Mesenchymal stem cell (in vitro differentiated cells and primary cell): ENCODE measurements around the gene FXYD1.

Experiments used
- DNase-seq: peaks from one replicate; pipeline ENCODE4 v3.0.0-alpha.2; 2013
- H2AFZ ChIP-seq: one replicate; pipeline ENCODE4 v1.6.1; 2013; ENCODE audit warnings: low read depth, mild to moderate bottlenecking, control low read depth, inconsistent platforms, low read length, moderate library complexity
- H2AK5ac ChIP-seq: 2 replicates; pipeline ENCODE4 v1.6.1; 2013; ENCODE audit warnings: low read length, moderate library complexity, mild to moderate bottlenecking, inconsistent platforms; ENCODE audit not compliant: severe bottlenecking
- H2BK120ac ChIP-seq: one replicate; pipeline ENCODE4 v1.6.1; 2013; ENCODE audit warnings: low read depth, mild to moderate bottlenecking, inconsistent platforms, low read length, moderate library complexity
- H2BK12ac ChIP-seq, 2 experiments: one replicate each; pipeline ENCODE4 v1.6.1; 2013; ENCODE audit warnings: inconsistent platforms in 2 of 2, low read length in 2 of 2, mild to moderate bottlenecking in 2 of 2, moderate library complexity in 2 of 2, control low read depth in 1 of 2
- H2BK15ac ChIP-seq: one replicate; pipeline ENCODE4 v1.6.1; 2013; ENCODE audit warnings: mild to moderate bottlenecking, low read depth, inconsistent platforms; ENCODE audit not compliant: poor library complexity, severe bottlenecking
- H2BK5ac ChIP-seq: 2 replicates; pipeline ENCODE4 v1.6.1; 2013; ENCODE audit warnings: low read depth, mild to moderate bottlenecking, low read length, control low read depth, inconsistent platforms; ENCODE audit not compliant: poor library complexity, severe bottlenecking
- H3K14ac ChIP-seq, 2 experiments: one replicate each; pipeline ENCODE4 v1.6.1; 2013; ENCODE audit warnings: inconsistent platforms in 2 of 2, low read length in 2 of 2, control low read depth in 1 of 2, mild to moderate bottlenecking in 1 of 2, moderate library complexity in 1 of 2
- H3K18ac ChIP-seq, 2 experiments: one replicate each; pipeline ENCODE4 v1.6.1; 2013; ENCODE audit warnings: inconsistent platforms in 2 of 2, low read length in 2 of 2, control low read depth in 1 of 2, low read depth in 1 of 2, mild to moderate bottlenecking in 1 of 2
- H3K23ac ChIP-seq, 2 experiments: one replicate each; pipeline ENCODE4 v1.6.1; 2013; ENCODE audit warnings: inconsistent platforms in 2 of 2, low read length in 2 of 2, mild to moderate bottlenecking in 2 of 2, moderate library complexity in 2 of 2, control low read depth in 1 of 2
- H3K27ac ChIP-seq: 2 replicates; pipeline ENCODE4 v1.5.1; 2013; ENCODE audit warnings: mild to moderate bottlenecking, moderate library complexity, low read length, control low read depth, inconsistent platforms; ENCODE audit not compliant: poor library complexity, severe bottlenecking
- H3K27me3 ChIP-seq, 2 experiments: 2 replicates each; pipeline versions ENCODE4 v1.6.1 to v1.7.0; 2013; ENCODE audit warnings: low read length in 2 of 2, mild to moderate bottlenecking in 2 of 2, moderate library complexity in 2 of 2, control low read depth in 1 of 2, inconsistent platforms in 1 of 2; ENCODE audit not compliant: control insufficient read depth in 1 of 2, insufficient read depth in 1 of 2
- H3K36me3 ChIP-seq, 2 experiments: 2 replicates each; pipeline versions ENCODE4 v1.6.1 to v1.7.0; 2013; ENCODE audit warnings: low read length in 2 of 2, control low read depth in 1 of 2, inconsistent platforms in 1 of 2, low read depth in 1 of 2, mild to moderate bottlenecking in 1 of 2; ENCODE audit not compliant: insufficient read depth in 2 of 2, control insufficient read depth in 1 of 2
- H3K4ac ChIP-seq, 2 experiments: one replicate each; pipeline ENCODE4 v1.6.1; 2013; ENCODE audit warnings: inconsistent platforms in 2 of 2, low read length in 2 of 2, mild to moderate bottlenecking in 2 of 2, moderate library complexity in 2 of 2, control low read depth in 1 of 2, low read depth in 1 of 2
- H3K4me1 ChIP-seq: 2 replicates; pipeline ENCODE4 v1.6.1; 2013; ENCODE audit warnings: low read depth, low read length, control low read depth; ENCODE audit not compliant: control insufficient read depth, insufficient read depth
- H3K4me2 ChIP-seq: 2 replicates; pipeline ENCODE4 v1.6.1; 2013; ENCODE audit warnings: low read length, mild to moderate bottlenecking, inconsistent platforms; ENCODE audit not compliant: poor library complexity, severe bottlenecking
- H3K4me3 ChIP-seq, 2 experiments: 2 replicates each; pipeline versions ENCODE4 v1.5.1 to v1.7.0; 2013; ENCODE audit warnings: low read length in 2 of 2, mild to moderate bottlenecking in 2 of 2, control low read depth in 1 of 2, low read depth in 1 of 2; ENCODE audit not compliant: insufficient read depth in 1 of 2
- H3K79me1 ChIP-seq: replicated peaks from 2 replicates; pipeline ENCODE4 v1.6.1; 2013; ENCODE audit warnings: mild to moderate bottlenecking, control low read depth, low read length, inconsistent platforms; ENCODE audit not compliant: poor library complexity, severe bottlenecking
- H3K9ac ChIP-seq: 2 replicates; pipeline ENCODE4 v1.7.0; 2013; ENCODE audit warnings: mild to moderate bottlenecking, low read length, moderate library complexity
- H3K9me3 ChIP-seq: 2 replicates; pipeline ENCODE4 v1.7.0; 2013; ENCODE audit warnings: mild to moderate bottlenecking, low read length; ENCODE audit not compliant: control insufficient read depth
- H4K8ac ChIP-seq: one replicate; pipeline ENCODE4 v1.6.1; 2013; ENCODE audit warnings: inconsistent platforms, mild to moderate bottlenecking, low read length, moderate library complexity
- H4K91ac ChIP-seq: one replicate; pipeline ENCODE4 v1.6.1; 2013; ENCODE audit warnings: mild to moderate bottlenecking, low read length, inconsistent platforms
- WGBS: methylation state at CpG from one replicate; pipeline ENCODE4 v1.1.7; 2013; ENCODE audit warnings: mixed read lengths; 5-methylcytosine and 5-hydroxymethylcytosine counted together

The FXYD1 gene

DNA sequence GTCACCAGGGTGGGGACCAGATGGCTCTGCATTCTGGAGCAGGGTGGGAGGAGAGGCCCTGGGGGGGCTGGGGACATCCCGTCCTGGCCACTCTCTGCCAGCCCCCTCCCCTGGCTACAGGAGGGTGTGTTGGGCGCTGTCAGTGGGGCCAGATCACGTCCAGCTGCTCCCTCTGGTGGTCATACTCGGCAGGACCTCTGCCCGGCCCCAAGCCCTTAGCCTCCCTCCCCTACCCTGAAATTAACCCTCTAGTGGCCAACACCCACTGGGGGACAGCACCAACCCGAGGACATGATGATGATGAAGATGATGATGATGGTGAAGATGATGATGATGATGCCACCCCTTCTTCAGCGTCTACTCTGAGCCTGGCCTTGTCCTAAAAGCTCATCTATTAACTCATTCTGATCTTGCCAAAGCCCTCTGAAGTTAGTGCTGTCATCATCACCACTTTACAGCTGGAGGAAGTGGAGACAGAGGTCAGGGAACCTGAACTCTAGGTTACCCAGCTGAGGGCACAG lies 3.2 kb upstream of the FXYD1 start:
- Histone ChIP-seq H3K18ac (no peak overlapping the region), H2BK15ac (peak overlapping the region; percentile 56), H3K4ac (no peak overlapping the region), H3K4me3 (peak overlapping the region in 1 of 2 experiments; percentile 31), H2AFZ (no peak overlapping the region), H3K27ac (no peak overlapping the region), H3K23ac (no peak overlapping the region), H2BK120ac (no peak overlapping the region), H2BK12ac (no peak overlapping the region), H3K4me2 (no peak overlapping the region), H3K14ac (no peak overlapping the region), H4K8ac (no peak overlapping the region), H4K91ac (no peak overlapping the region), H2AK5ac (no peak overlapping the region), H2BK5ac (no peak overlapping the region), H3K27me3 (peaks cover 0 to 18% of the 10 kb centered on the region in 2 experiments), H3K36me3 (no peaks in the 10 kb centered on the region), H3K9me3 (no peaks in the 10 kb centered on the region), H3K9ac (peak overlapping the region; percentile 59), H3K4me1 (peaks cover 18% of the 10 kb centered on the region), H3K79me1 (no peaks in the 10 kb centered on the region)
- peak; percentile 66 for DNase-seq
- WGBS, result 0% methylated on average over 3 of the region's 7 CpGs

DNA sequence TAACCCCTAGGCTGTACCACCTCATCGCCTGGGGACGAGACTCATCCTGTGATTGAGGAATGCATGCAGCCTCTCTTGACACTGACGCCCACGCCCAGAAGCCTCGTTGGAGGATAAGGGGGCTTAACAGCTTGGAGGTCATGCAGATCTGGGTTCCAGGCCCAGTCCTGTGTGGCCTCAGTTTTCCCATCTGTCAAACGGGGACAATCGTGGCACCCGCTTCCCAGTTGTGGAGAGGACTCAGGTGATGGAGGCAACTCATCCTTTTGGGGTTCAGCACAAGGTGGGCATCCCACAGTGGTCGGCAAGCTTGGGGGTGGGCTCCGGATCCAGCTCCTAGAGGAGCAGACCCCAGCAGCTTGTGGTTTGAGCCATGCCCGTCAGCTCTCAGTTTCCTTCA lies 2.4 kb upstream of the FXYD1 start:
- DNase-seq, result no peak
- peak overlapping the region; percentile 4 for H2BK15ac ChIP-seq
- no peak overlapping the region for H3K4me2 ChIP-seq
- no peaks in the 10 kb centered on the region for H3K9me3 ChIP-seq
- no peak overlapping the region for H3K9ac ChIP-seq
- no peak overlapping the region for H2AK5ac ChIP-seq
- no peak overlapping the region for H4K8ac ChIP-seq
- H3K4me3 ChIP-seq, result no peak overlapping the region
- H3K27me3 ChIP-seq, result peaks cover 0 to 18% of the 10 kb centered on the region in 2 experiments
- H2BK120ac ChIP-seq, result no peak overlapping the region
- no peak overlapping the region for H4K91ac ChIP-seq
- no peaks in the 10 kb centered on the region for H3K79me1 ChIP-seq
- H3K27ac ChIP-seq, result no peak overlapping the region
- 81% methylated on average over 11 of the region's 11 CpGs for WGBS
- no peak overlapping the region for H3K23ac ChIP-seq
- no peak overlapping the region for H3K18ac ChIP-seq
- H3K14ac ChIP-seq, result no peak overlapping the region
- no peak overlapping the region for H3K4ac ChIP-seq
- no peak overlapping the region for H2AFZ ChIP-seq
- H3K36me3 ChIP-seq, result no peaks in the 10 kb centered on the region
- H2BK12ac ChIP-seq, result no peak overlapping the region
- peaks cover 20% of the 10 kb centered on the region for H3K4me1 ChIP-seq
- H2BK5ac ChIP-seq, result no peak overlapping the region

DNA sequence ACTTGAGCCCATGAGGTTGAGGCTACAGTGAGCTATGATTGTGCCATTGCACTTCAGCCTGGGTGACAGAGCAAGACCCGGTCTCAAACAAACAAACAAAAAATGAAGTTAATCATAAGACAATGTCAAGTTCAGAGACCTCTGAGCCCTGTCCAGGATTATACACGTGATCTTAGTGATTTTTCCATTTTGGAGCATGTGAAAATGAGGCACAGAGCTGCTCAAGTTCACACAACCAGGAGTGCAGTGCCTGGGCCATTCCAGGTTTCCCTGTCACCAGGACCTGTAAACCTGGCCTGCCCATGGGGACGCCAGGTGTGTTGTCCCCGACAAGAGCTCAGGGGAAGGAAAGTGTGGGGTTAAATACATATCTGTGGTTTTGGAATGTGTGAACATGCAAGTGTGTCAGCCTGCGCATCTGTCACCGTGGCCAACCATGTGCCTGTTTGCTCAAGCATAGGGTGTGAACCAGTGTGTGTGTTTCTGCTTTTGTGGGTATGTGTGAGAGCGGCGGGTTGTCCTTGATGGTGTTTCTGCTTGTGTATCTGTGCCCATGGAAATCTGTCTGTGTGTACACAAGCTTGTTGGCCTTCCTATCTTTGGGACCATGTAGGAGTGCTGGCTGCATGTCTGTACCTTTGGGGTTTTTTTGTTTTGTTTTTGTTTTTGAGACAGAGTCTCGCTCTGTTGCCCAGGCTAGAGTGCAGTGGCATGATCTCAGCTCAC lies 1.5 kb upstream of the FXYD1 start:
- Histone ChIP-seq H3K27ac (no peak overlapping the region), H2BK12ac (no peak overlapping the region), H3K4me2 (no peak overlapping the region), H3K4ac (no peak overlapping the region), H3K79me1 (no peaks in the 10 kb centered on the region), H3K4me3 (no peak overlapping the region), H3K36me3 (no peaks in the 10 kb centered on the region), H3K18ac (no peak overlapping the region), H3K4me1 (peaks cover 25% of the 10 kb centered on the region), H2BK15ac (no peak overlapping the region), H4K8ac (no peak overlapping the region), H2AK5ac (no peak overlapping the region), H3K9ac (peak overlapping the region; percentile 27), H3K27me3 (peaks cover 0 to 26% of the 10 kb centered on the region in 2 experiments), H4K91ac (no peak overlapping the region), H2AFZ (no peak overlapping the region), H3K14ac (no peak overlapping the region), H2BK5ac (no peak overlapping the region), H3K9me3 (no peaks in the 10 kb centered on the region), H2BK120ac (no peak overlapping the region), H3K23ac (no peak overlapping the region)
- DNase-seq, result no peak
- WGBS, result 77% methylated on average over 9 of the region's 9 CpGs

DNA sequence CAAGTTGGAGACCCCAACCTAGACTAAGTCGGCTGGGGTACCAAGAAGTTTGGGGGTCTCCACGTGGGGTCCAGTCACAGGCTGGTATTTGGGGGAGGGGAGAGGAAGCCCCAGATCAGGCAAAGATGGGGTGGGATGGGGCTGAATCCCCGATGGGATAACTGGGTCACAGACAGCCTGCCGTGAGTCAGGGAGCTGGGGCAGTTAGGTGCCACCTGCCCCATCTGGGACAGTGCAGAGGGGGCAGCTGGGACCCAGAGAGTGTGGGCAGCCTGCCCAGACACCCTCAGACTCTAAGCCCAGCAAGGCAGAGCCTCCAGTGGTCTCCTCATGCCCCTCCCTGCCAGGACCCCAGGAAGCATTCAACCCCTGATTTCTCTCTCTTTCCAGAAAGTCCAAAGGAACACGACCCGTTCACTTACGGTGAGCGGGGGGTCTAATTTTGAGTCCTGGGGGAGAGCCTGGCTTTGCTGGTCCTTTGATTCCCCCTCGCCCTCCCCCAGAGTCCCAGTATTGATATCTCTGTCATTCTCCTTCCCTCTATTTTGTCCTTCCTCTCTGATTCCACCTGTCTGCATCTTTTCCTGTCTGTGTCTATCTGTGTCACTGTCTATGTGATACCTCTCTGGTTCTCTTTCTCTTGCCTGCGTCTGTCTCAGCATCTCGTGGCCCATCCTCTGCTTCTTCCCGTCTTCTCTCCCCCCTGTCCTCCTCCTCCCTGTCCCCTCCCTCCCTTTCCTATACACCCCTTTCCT lies 1.8 kb downstream of the FXYD1 start:
- Histone ChIP-seq H2BK12ac (no peak overlapping the region), H3K4me1 (peaks cover 43% of the 10 kb centered on the region), H3K4me2 (no peak overlapping the region), H3K4ac (no peak overlapping the region), H3K27me3 (peaks cover 4 to 50% of the 10 kb centered on the region in 2 experiments), H3K18ac (no peak overlapping the region), H2BK120ac (no peak overlapping the region), H3K4me3 (peak overlapping the region in 1 of 2 experiments; percentile 66), H3K27ac (no peak overlapping the region), H2AFZ (no peak overlapping the region), H3K23ac (no peak overlapping the region), H4K8ac (no peak overlapping the region), H3K14ac (no peak overlapping the region), H3K79me1 (no peaks in the 10 kb centered on the region), H3K36me3 (no peaks in the 10 kb centered on the region), H4K91ac (no peak overlapping the region), H2BK15ac (no peak overlapping the region), H3K9me3 (no peaks in the 10 kb centered on the region), H2BK5ac (no peak overlapping the region), H2AK5ac (no peak overlapping the region), H3K9ac (peak overlapping the region; percentile 86)
- no peak for DNase-seq
- WGBS, result 73% methylated on average over 12 of the region's 12 CpGs
